SK-N-MC (cell line): Measurements from ENCODE around the gene CNOT6L.
"Not testable (repeated sequence)": the region's sequence is repeated elsewhere in the genome, so short reads cannot be mapped to it uniquely, and the experiment has no call there.

Experiments
- DNase-seq: peaks from one replicate; pipeline ENCODE4 v3.0.0-alpha.2; 2011; ENCODE audit warnings: low read depth, low spot score
- H3K27ac ChIP-seq: fragments of 200-600 bp; sonication (generic); 2 replicates; pipeline ENCODE4 v1.5.1; 2016; ENCODE audit warnings: mixed run types
- H3K36me3 ChIP-seq: fragments of 200-600 bp; sonication (generic); 2 replicates; pipeline ENCODE4 v1.6.1; 2017; ENCODE audit warnings: antibody characterized with exemption, low read length, mixed read lengths; ENCODE audit not compliant: insufficient read depth
- H3K4me3 ChIP-seq: fragments of 200-600 bp; sonication (generic); 2 replicates; pipeline ENCODE4 v1.5.1; 2016
- H3K9ac ChIP-seq: fragments of 200-600 bp; sonication (generic); 2 replicates; pipeline ENCODE4 v1.8.0; 2017; ENCODE audit warnings: mixed run types, mixed read lengths; ENCODE audit not compliant: insufficient read length
- H3K9me3 ChIP-seq: fragments of 200-600 bp; sonication (generic); 2 replicates; pipeline ENCODE4 v1.6.1; 2017; ENCODE audit warnings: low read depth, mild to moderate bottlenecking, antibody characterized with exemption, low read length, moderate library complexity, mixed read lengths
- EZH2 ChIP-seq: fragments of 200-600 bp; sonication (generic); IDR thresholded peaks from one replicate; pipeline ENCODE4 v1.6.1; 2017; ENCODE audit warnings: antibody characterized with exemption
- FOXP2 ChIP-seq: optimal IDR thresholded peaks from 2 replicates; pipeline ENCODE3; 2011; ENCODE audit warnings: mild to moderate bottlenecking, moderate library complexity; ENCODE audit not compliant: insufficient read depth; ENCODE audit errors: extremely low read length, control extremely low read depth
- POLR2AphosphoS5 ChIP-seq: IDR thresholded peaks from 2 replicates; pipeline ENCODE4 v1.6.1; 2012; ENCODE audit warnings: mild to moderate bottlenecking, low read depth, low read length, borderline replicate concordance

Gene CNOT6L

DNA sequence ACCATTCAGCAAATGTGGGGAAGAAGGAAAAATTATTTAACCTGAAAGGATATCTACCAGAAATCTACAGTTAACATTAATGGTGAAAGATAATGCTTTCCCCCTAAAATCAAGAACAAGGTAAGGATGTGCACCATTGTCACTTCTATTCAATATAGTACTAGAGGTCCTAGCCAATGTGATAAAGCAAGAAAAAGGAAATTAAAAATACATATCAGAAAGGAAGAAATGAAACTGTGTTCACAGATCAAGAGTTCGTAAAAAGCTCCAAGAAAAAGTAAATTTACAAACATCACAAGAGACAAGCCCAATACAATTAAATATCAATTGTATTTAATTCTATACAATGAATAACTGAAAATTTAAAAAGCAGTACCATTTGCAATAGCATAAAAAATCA, 57.6 kb downstream of the CNOT6L start:
- Histone ChIP-seq H3K9me3 (no peaks in the 10 kb centered on the region), H3K4me3 (no peak overlapping the region), H3K9ac (no peak overlapping the region), H3K36me3 (peaks cover 1% of the 10 kb centered on the region), H3K27ac (no peak overlapping the region)
- TF ChIP-seq FOXP2 (no peak), POLR2AphosphoS5 (no peak), EZH2 (no peak)
- no peak for DNase-seq

DNA sequence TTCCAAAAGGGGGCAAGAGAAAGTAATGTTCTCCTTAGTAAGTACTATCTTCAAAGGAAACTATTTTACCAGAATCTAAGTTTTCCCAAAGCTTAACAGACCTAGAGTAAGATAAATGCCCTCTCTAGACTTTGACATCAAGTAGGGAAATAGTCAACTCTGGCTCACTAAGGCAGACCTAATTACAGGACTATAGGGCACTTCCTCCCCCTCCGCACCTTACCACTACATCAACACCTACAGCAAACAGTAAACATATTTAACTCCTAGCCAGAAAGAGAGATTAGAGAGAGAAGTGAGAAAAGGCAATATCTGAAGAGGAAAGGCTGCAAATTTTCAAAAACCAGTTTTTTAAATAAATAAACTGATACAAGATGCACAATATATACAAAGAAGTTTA, 60.4 kb downstream of the CNOT6L start:
- H3K9me3 ChIP-seq: no peaks in the 10 kb centered on the region
- no peak for DNase-seq
- TF ChIP-seq POLR2AphosphoS5 (no peak), EZH2 (no peak), FOXP2 (no peak)
- H3K4me3 ChIP-seq: no peak overlapping the region
- no peak overlapping the region for H3K9ac ChIP-seq
- peaks cover 4% of the 10 kb centered on the region for H3K36me3 ChIP-seq
- no peak overlapping the region for H3K27ac ChIP-seq

DNA sequence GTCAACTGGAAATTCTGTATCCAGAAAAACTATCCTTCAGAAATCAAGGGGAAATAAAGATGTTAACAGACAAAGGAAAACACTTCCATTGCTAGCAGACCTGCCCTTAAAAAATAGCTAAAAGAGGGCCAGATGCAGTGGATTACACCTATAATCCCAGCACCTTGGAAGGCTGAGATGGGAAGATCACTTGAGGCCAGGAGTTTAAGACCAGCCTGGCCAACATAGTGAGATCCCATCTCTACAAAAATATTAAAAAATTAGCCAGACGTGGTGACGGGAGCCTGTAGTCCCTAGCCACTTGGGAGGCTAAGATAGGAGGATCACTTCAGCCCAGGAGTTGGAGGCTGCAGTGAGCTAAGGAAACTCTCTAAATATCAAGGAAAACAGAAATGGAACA, 67.4 kb downstream of the CNOT6L start:
- Histone ChIP-seq H3K9me3 (no peaks in the 10 kb centered on the region), H3K27ac (no peak overlapping the region), H3K9ac (no peak overlapping the region), H3K4me3 (no peak overlapping the region), H3K36me3 (peaks cover 4% of the 10 kb centered on the region)
- no peak for TF ChIP-seq EZH2
- no peak for TF ChIP-seq FOXP2
- TF ChIP-seq POLR2AphosphoS5: no peak
- no peak for DNase-seq

DNA sequence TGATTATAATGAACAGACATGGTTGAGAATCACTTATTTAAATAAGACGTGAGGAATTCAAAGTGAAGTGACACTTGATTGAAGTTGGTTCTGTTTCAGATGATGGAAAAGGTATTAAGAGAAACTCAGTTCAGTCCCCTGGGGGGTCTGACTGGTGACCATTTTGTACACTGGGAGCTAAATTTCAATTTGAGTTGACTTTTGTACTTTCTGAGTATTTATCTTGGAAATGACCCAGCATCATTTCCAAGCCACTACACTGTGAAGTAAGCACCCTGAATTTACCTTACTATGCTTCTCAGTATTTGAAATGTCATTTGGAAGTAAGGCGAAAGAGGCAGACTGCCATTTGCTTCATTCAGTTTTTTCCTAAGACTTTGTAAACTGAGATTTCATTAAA, 73.4 kb downstream of the CNOT6L start:
- H3K4me3 ChIP-seq: no peak overlapping the region
- no peaks in the 10 kb centered on the region for H3K9me3 ChIP-seq
- H3K27ac ChIP-seq: 0 out of 2 replicates have a peak overlapping the region, but pooled peaks have one; percentile 7
- no peak overlapping the region for H3K9ac ChIP-seq
- H3K36me3 ChIP-seq: 0 out of 2 replicates have a peak, but pooled peaks cover 3% of the 10 kb centered on the region
- TF ChIP-seq POLR2AphosphoS5 (no peak), EZH2 (no peak)
- no peak for DNase-seq

DNA sequence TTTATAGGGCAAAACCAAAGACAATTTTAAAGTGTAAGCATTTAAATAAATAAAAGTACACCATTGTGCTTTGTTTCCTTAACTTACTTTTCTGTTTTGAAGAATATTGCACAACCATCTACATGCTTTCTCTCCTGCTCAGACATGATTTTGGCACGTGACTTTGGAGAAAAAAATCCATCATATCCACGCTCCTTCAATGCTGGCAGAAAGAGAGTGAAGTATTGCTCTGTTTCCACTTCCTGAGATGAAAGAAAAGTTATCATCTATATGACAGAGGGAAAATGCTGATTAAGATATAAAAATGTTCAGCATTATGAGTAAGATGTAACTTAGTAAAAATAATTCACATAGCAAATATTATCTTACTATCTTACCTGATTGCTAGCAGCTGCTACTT, 77.1 kb downstream of the CNOT6L start:
- TF ChIP-seq EZH2: no peak
- Histone ChIP-seq H3K27ac (no peak overlapping the region), H3K36me3 (0 out of 2 replicates have a peak, but pooled peaks cover 3% of the 10 kb centered on the region), H3K4me3 (no peak overlapping the region), H3K9me3 (no peaks in the 10 kb centered on the region), H3K9ac (no peak overlapping the region)
- no peak for DNase-seq

DNA sequence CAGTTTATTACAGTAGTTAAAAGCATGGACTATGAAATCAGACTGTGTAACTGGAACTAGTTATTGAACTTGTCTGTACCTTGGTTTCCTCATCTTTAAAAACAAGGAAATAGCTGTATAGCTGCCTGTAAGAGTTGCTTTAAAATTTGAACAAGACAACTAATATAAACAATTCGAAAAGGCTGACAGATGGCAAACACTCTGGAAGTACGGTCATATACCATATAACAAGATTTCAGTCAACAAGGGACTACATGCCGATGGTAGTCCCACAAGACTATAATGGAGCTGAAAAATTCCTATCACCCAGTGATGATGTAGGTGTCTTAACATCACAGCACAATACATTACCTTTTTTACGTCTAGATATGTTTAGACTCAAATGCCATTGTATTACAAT, 78.7 kb downstream of the CNOT6L start:
- no peaks in the 10 kb centered on the region for H3K36me3 ChIP-seq
- no peak overlapping the region for H3K27ac ChIP-seq
- H3K4me3 ChIP-seq: no peak overlapping the region
- no peak for DNase-seq
- TF ChIP-seq EZH2: no peak
- no peak for TF ChIP-seq FOXP2
- TF ChIP-seq POLR2AphosphoS5: no peak
- no peaks in the 10 kb centered on the region for H3K9me3 ChIP-seq
- H3K9ac ChIP-seq: no peak overlapping the region

DNA sequence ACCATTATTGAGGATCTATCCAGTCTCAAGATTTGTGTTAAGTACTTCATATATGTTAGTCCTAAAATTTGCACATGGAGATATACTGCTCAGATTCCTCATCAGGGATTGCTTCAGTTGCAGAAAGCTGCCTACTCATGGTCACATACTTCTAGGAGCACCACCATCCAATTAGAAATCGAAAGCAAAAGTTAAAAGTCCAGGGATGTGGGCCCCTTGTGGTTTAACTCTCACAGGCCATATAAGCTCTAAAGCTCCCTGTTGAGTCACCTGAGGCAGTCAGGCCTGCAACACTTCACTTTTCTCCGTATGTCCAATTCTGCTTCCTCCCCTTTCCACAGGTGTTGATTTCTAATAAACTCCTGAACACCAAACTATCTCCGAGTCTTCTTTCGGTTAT, 84.2 kb downstream of the CNOT6L start:
- DNase-seq: no peak
- TF ChIP-seq POLR2AphosphoS5 (no peak), FOXP2 (no peak), EZH2 (no peak)
- Histone ChIP-seq H3K4me3 (no peak overlapping the region), H3K27ac (no peak overlapping the region), H3K9ac (no peak overlapping the region), H3K9me3 (no peaks in the 10 kb centered on the region), H3K36me3 (no peaks in the 10 kb centered on the region)

DNA sequence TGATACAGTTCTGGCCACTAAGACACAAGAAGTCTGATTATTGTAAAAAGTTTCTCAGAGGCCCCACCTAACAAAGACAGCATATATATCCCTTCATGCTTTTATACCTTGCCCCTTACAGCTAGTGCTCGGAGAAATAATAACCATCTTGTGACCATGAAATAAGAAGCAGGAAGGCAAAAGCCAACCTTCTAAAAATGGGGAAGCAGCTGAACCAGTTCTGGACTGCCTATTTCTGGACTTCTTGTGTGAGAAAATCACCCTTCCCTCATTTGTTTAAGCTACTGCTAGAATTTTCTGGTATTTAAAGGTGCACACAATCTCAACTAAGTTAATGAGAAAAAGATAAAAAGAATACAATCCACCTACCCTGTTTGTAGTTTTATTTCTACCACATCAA, 87.5 kb downstream of the CNOT6L start:
- H3K27ac ChIP-seq: no peak overlapping the region
- no peaks in the 10 kb centered on the region for H3K9me3 ChIP-seq
- DNase-seq: no peak

DNA sequence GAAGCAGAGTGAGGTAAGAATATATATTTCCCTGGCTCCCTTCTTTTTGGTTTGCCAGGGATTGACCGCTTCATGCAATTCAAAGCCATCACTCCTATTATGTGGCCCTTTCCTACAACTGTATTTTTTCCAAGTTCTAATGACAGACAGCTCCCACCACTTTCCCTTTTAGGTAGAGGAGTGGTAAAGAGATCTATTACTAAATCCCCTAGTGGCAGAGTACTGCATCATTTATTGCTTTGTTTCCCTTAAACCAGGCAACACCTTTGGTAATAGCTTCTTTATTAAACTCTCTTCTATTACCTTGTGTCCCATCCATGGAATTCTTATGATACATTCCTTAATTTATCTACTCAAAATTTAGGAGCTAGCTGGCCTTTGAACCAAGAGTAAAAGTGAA, 90.7 kb downstream of the CNOT6L start:
- Histone ChIP-seq H3K4me3 (no peak overlapping the region), H3K36me3 (peaks cover 20% of the 10 kb centered on the region), H3K9me3 (no peaks in the 10 kb centered on the region), H3K27ac (no peak overlapping the region), H3K9ac (no peak overlapping the region)
- DNase-seq: no peak
- TF ChIP-seq FOXP2: no peak
- TF ChIP-seq POLR2AphosphoS5: no peak
- TF ChIP-seq EZH2: no peak

More for the DNA sequence above, 87.5 kb downstream of the CNOT6L start:
- Histone ChIP-seq H3K36me3 (peaks cover 16% of the 10 kb centered on the region), H3K4me3 (no peak overlapping the region), H3K9ac (no peak overlapping the region)
- TF ChIP-seq POLR2AphosphoS5: no peak
- TF ChIP-seq EZH2: no peak
- no peak for TF ChIP-seq FOXP2

DNA sequence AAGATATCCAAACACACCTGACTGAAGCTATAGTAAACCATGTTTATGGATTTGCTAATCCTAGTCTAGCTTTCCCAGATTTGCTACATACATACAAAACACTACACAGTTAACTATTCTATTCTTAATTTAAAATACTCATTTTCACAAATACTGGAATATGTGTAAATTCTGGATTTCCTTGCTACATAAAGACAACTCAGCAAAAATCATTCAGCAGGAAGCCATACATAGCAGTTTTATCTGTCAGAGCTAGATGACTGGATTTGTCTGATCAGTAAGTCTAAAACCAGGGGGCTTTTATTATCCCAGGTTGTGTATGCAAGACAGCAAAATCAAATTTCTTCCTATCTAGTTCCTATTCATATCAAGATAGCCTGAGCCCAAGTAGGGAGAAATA, 98.1 kb downstream of the CNOT6L start:
- H3K36me3 ChIP-seq: peaks cover 2% of the 10 kb centered on the region; the same call in 1 of the 2 replicates
- H3K9me3 ChIP-seq: no peaks in the 10 kb centered on the region
- TF ChIP-seq EZH2 (no peak), FOXP2 (no peak), POLR2AphosphoS5 (no peak)
- H3K4me3 ChIP-seq: no peak overlapping the region
- H3K27ac ChIP-seq: no peak overlapping the region
- no peak for DNase-seq
- H3K9ac ChIP-seq: no peak overlapping the region

DNA sequence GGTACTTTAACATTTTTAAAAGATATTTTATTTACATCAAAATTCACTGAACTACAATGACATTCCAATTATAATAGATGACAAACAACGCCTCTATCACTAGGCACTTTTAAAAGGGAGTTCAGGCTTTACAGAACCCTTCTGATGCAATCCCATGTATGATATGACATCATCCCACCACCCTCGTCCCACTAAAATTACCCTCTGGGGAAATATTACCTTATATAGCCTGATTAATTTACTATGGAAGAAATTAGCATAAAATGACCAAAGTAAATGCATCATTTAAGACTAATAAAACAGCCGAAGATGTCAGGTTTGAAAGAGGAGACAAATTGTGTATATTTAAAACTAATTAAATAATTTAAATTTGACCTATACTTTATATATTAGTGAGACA, 100.7 kb downstream of the CNOT6L start:
- not testable (repeated sequence) for H3K36me3 ChIP-seq, H3K27ac ChIP-seq, H3K9ac ChIP-seq, H3K9me3 ChIP-seq, H3K4me3 ChIP-seq
- peak; percentile 18 for DNase-seq
